ENCODE data around the gene TAF3. TPM values are rescaled to one million over a fixed set of nuclear protein-coding genes. Genes with fewer than 3 reads are reported as not detected.

TAF3 gene
- total and polyA plus RNA-seq, 2 donors (not counting 1 experiment from before 2014, with no cell fraction given) = 7.0 to 20.1 TPM

DNA sequence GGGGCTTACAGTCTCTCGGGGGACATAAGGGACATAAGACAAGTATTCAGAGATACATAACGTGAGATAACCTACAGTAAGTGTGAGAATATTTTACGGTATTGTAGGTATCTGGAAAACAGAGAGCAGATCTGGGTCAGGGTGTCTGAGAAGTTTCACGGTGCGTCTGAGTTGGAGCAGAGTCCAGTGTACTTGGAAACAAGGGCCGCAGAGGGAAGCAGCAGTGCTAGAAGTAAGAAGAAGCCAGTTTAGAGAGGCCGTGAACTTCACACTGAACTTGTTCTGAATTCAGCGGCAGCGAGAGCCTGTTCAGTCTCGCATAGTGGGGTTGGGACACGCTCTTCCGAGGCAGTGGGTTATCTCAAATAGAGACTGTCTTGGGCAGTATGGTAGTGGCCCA is 85.5 kb downstream of the TAF3 start:
- DNase-seq (no peak), ATAC-seq (ENCODE audit: low read depth) (no peak)
- Histone ChIP-seq H3K4me1 (ENCODE audit: control insufficient read depth in 2 of 2, insufficient read depth in 2 of 2, low read length in 2 of 2) (no peaks in the 10 kb centered on the region), H3K79me2 (ENCODE audit: control insufficient read depth, insufficient read depth, low read length) (peaks cover 63% of the 10 kb centered on the region), H3K36me3 (replicated peaks in 1 of 2; ENCODE audit: control extremely low read depth in 1 of 2, control insufficient read depth in 1 of 2, extremely low read depth in 1 of 2, insufficient read depth in 2 of 2, low read length in 1 of 2) (no peaks in the 10 kb centered on the region), H4K20me1 (ENCODE audit: control insufficient read depth, insufficient read depth, low read length, poor library complexity, severe bottlenecking) (peaks cover 49% of the 10 kb centered on the region), H3K27me3 (replicated peaks in 1 of 4; ENCODE audit: control extremely low read depth in 1 of 4, control insufficient read depth in 3 of 4, insufficient read depth in 4 of 4, low read length in 3 of 4) (no peaks in the 10 kb centered on the region), H3K9ac (ENCODE audit: low read length) (no peak overlapping the region), H3K4me2 (replicated peaks; ENCODE audit: low read depth, low read length, poor library complexity, severe bottlenecking) (no peak overlapping the region), H3K4me3 (ENCODE audit: control extremely low read depth in 1 of 5, extremely low read depth in 1 of 5, insufficient read depth in 1 of 5, low read depth in 2 of 5, low read length in 4 of 5) (no peak overlapping the region), H2AFZ (ENCODE audit: insufficient read depth, low read depth, low read length, poor library complexity, severe bottlenecking) (no peak overlapping the region), H3K27ac (ENCODE audit: low read length in 2 of 2) (no peak overlapping the region), H3K9me3 (ENCODE audit: control extremely low read depth in 1 of 3, control insufficient read depth in 2 of 3, insufficient read depth in 1 of 3, low read length in 2 of 3) (no peaks in the 10 kb centered on the region)
- ChIA-PET CTCF (no interaction called here), POLR2A (no interaction called here)
- H3K4me3 Mint-ChIP-seq = no peak overlapping the region
- intact Hi-C loops (cut with micrococcal nuclease) = no loop called here
- no peaks in the 10 kb centered on the region for H3K9me3 Mint-ChIP-seq (ENCODE audit: insufficient read depth)
- WGBS (ENCODE audit: insufficient coverage) = 99% methylated on average over 12 of the region's 12 CpGs
- H3K27ac Mint-ChIP-seq = no peak overlapping the region
- no peaks in the 10 kb centered on the region for H3K27me3 Mint-ChIP-seq
- peaks cover 5% of the 10 kb centered on the region for H3K4me1 Mint-ChIP-seq
- TF ChIP-seq, protein P1, sequence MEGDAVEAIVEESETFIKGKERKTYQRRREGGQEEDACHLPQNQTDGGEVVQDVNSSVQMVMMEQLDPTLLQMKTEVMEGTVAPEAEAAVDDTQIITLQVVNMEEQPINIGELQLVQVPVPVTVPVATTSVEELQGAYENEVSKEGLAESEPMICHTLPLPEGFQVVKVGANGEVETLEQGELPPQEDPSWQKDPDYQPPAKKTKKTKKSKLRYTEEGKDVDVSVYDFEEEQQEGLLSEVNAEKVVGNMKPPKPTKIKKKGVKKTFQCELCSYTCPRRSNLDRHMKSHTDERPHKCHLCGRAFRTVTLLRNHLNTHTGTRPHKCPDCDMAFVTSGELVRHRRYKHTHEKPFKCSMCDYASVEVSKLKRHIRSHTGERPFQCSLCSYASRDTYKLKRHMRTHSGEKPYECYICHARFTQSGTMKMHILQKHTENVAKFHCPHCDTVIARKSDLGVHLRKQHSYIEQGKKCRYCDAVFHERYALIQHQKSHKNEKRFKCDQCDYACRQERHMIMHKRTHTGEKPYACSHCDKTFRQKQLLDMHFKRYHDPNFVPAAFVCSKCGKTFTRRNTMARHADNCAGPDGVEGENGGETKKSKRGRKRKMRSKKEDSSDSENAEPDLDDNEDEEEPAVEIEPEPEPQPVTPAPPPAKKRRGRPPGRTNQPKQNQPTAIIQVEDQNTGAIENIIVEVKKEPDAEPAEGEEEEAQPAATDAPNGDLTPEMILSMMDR (IDR thresholded peaks at IDR 0.05) = no peak
- TF ChIP-seq EZH2 (IDR thresholded peaks at IDR 0.05; ENCODE audit: borderline replicate concordance, insufficient read depth, low read depth, low read length, poor library complexity, severe bottlenecking) = no peak

DNA sequence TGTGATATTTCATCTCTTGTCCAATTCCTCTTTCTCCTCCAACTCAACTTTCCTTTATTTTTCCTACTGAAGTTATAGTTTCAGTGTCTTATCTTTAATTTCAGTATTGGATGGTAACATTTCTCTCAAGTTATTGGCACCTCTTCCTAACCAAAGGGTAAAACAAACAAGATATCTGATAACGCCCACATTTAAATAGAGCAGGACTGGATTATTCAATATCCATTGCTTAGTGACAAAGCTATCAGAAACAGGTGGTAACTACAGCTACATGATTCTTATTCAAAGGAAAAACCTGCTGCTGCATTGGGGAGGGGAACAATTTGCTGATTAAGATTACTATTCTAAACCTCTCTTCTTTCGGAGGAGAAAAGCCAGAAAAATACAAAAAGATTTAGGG is 87.8 kb downstream of the TAF3 start:
- no peak overlapping the region for H3K27ac Mint-ChIP-seq
- TF ChIP-seq, protein P1 (IDR thresholded peaks at IDR 0.05) = no peak
- no peak for TF ChIP-seq EZH2 (IDR thresholded peaks at IDR 0.05; ENCODE audit: borderline replicate concordance, insufficient read depth, low read depth, low read length, poor library complexity, severe bottlenecking)
- no peak for DNase-seq
- Histone ChIP-seq H3K36me3 (replicated peaks in 1 of 2; ENCODE audit: control extremely low read depth in 1 of 2, control insufficient read depth in 1 of 2, extremely low read depth in 1 of 2, insufficient read depth in 2 of 2, low read length in 1 of 2) (no peaks in the 10 kb centered on the region), H2AFZ (ENCODE audit: insufficient read depth, low read depth, low read length, poor library complexity, severe bottlenecking) (no peak overlapping the region), H3K79me2 (ENCODE audit: control insufficient read depth, insufficient read depth, low read length) (peaks cover 60% of the 10 kb centered on the region), H3K27ac (ENCODE audit: low read length in 2 of 2) (no peak overlapping the region), H3K4me2 (replicated peaks; ENCODE audit: low read depth, low read length, poor library complexity, severe bottlenecking) (no peak overlapping the region), H3K9ac (ENCODE audit: low read length) (no peak overlapping the region), H3K9me3 (ENCODE audit: control extremely low read depth in 1 of 3, control insufficient read depth in 2 of 3, insufficient read depth in 1 of 3, low read length in 2 of 3) (no peaks in the 10 kb centered on the region), H3K4me1 (ENCODE audit: control insufficient read depth in 2 of 2, insufficient read depth in 2 of 2, low read length in 2 of 2) (no peaks in the 10 kb centered on the region), H4K20me1 (ENCODE audit: control insufficient read depth, insufficient read depth, low read length, poor library complexity, severe bottlenecking) (peaks cover 39% of the 10 kb centered on the region), H3K27me3 (replicated peaks in 1 of 4; ENCODE audit: control extremely low read depth in 1 of 4, control insufficient read depth in 3 of 4, insufficient read depth in 4 of 4, low read length in 3 of 4) (no peaks in the 10 kb centered on the region), H3K4me3 (ENCODE audit: control extremely low read depth in 1 of 5, extremely low read depth in 1 of 5, insufficient read depth in 1 of 5, low read depth in 2 of 5, low read length in 4 of 5) (no peak overlapping the region)
- ATAC-seq (ENCODE audit: low read depth) = no peak
- peaks cover 6% of the 10 kb centered on the region for H3K4me1 Mint-ChIP-seq
- no peak overlapping the region for H3K4me3 Mint-ChIP-seq
- H3K9me3 Mint-ChIP-seq (ENCODE audit: insufficient read depth) = no peaks in the 10 kb centered on the region
- CTCF ChIA-PET = no interaction called here
- POLR2A ChIA-PET = no interaction called here
- H3K27me3 Mint-ChIP-seq = no peaks in the 10 kb centered on the region
- intact Hi-C loops (cut with micrococcal nuclease) = no loop called here
- WGBS (ENCODE audit: insufficient coverage) = no CpG with 5 or more reads among the region's 2 CpGs
